Bone marrow (tissue), 2 donors: ENCODE results near the gene CCDC71L.
"Not testable (repeated sequence)": the region's sequence is repeated elsewhere in the genome, so short reads cannot be mapped to it uniquely, and the experiment has no call there.

Experiments used
- DNase-seq, 2 donors: peaks; one replicate each; lab custom pipeline; 2025; lab: John Stamatoyannopoulos, UW

The CCDC71L gene

GRCh38 chr7:106660862-106661720 lies at the start of gene CCDC71L:
TSS of gene CCDC71L (minus strand) at chr7:106661158. CDS start at chr7:106660896, 262 bp downstream.
- DNase-seq = peak; percentile 76 to 88

DNA sequence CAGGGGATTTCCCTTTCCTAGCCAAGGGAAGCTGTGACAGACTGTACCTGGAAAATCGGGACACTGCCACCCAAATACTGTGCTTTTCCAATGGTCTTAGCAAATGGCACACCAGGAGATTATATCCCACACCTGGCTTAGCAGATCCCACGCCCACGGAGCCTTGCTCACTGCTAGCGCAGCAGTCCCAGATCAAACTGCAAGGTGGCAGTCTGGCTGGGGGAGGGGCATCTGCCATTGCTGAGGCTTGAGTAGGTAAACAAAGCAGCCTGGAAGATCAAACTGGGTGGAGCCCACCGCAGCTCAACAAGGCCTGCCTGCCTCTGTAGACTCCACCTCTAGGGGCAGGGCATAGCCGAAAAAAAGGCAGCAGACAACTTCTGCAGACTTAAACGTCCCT lies 48.6 kb upstream of the CCDC71L start:
- DNase-seq = not testable (repeated sequence)

GRCh38 chr7:106704000-106704840 lies 43.3 kb upstream of the CCDC71L start:
- no peak for DNase-seq

DNA sequence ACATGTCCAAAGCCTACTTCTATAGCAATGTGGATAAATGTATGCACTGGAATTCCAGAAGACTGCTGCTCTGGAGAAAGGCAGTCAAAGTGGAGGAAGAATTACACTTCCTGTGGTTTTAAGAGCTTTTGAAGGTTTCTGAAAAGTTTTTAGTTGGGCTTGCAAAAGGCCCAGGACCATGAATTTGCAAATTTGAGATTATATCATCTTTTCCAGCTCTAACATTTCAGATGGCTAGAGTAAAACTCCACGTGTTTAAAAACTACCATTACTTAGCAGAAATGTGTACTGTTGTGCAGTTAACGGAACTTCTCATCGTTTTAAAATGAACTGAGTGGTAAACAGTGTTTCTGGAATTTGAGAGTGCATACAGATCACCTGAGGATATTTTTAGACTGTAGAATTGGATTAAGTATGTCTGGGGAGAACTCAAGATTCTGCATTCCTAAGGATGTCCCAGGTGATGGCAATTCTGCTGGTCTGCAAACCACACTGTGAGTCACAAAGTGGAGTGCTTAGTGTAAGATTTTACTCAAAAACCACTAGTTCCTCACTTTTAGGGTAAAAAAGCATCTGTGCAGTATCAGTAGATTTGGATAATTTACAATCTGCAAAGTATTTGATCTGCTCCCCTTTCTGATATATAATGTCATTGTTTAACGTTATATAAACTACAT lies 32.9 kb upstream of the CCDC71L start:
- DNase-seq = peak in 1 of 2 donors; percentile 18

GRCh38 chr7:106692450-106693051 lies 31.6 kb upstream of the CCDC71L start:
- no peak for DNase-seq

- DNase-seq = not testable (repeated sequence)
Observed at GRCh38 chr7:106688161-106688560, 27.2 kb upstream of the CCDC71L start.

DNA sequence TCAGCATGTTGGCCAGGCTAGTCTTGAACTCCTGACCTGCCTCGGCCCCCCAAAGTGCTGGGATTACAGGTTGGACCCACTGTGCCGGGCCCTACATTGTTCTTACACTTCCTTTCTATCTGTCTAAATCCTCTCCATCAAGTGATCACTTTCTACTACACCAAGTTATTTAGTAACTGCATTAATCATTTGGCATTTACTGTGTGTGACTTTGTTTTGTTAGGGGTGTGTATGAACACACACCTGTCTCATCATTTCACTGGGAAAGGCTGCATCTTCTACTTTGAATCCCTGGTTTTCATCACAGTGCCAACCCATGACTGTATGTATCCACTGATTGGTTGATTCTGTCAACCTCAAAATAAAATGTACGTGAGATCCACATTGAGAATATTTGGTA lies 23.0 kb upstream of the CCDC71L start:
- no peak for DNase-seq

- no peak for DNase-seq
Observed at GRCh38 chr7:106681815-106682495, 21.0 kb upstream of the CCDC71L start.

DNA sequence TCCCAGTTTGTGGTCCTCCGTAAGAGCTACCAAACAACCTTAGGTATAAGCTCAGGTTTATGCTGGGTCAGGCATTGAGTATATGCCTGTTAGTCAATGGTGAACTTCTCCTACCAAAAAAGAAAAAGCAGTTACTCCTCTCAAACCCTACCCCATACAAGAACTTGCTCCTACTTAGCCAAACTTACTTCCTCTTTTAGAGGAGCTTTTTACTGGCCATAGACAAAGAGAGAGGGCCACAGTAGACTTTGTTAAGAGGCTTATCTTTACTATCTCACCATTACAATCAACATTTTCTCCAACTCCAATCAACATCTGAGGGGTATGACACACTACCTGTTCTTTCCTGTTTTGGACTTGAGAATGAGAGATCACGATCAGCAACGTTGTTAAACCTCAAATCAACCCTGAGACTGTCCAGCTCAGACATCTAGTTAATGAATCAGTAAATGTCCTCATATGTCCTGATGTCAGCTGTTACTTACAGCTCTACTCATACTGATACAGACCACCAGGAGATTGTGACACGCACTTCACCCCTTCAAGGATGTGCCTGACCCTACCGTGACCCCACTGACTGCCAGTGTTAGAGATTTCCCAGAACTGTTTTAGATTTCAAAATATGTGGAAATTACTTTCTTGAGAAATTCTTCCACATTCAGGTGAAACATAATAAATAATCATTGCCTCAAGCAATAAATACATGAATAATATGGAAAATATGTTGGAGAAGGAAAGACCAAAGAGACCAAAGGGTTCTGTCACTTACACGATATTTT lies 18.4 kb upstream of the CCDC71L start:
- peak in 1 of 2 donors; percentile 83 for DNase-seq

DNA sequence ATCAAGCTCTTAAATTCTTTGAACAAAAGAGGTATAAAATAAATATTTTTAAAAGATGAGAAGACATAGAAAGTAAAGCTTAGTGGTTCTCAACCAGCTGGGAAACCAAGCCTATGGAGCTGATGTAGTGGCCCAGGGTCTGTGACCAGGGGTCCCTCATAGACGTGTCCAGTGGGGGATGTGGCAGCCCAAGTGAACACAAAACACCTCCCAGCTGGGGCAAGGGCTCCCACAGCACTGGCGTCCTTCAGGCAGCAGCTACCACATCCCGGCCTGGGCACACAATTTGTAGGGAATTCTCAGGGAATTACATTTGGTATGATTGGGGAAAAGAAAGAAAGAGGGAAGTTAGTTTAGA lies 17.8 kb upstream of the CCDC71L start:
- DNase-seq = no peak

GRCh38 chr7:106676506-106676905 lies 15.5 kb upstream of the CCDC71L start:
- not testable (repeated sequence) for DNase-seq

GRCh38 chr7:106673688-106674087 lies 12.7 kb upstream of the CCDC71L start:
- DNase-seq = not testable (repeated sequence)

- not testable (repeated sequence) for DNase-seq
Observed at GRCh38 chr7:106671930-106672329, 11.0 kb upstream of the CCDC71L start.

DNA sequence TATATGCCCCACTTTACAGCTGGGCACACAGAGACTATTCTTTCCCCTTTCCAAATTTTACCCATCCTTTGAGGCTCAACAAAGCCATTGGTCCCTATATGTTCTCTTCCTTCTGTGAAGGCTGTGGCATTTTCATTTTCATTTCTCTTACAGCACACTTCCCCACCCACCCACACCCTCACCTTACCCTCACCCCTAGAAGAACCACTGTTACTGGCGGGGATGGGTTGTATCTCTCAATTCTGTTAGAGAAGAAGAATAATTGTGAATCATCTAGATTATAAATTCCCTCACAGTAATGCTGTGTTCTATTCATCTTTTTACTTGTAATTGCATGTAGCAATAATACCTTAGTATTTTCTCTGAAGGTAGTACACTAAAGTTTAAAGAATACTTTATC lies 10.2 kb upstream of the CCDC71L start:
- no peak for DNase-seq

DNA sequence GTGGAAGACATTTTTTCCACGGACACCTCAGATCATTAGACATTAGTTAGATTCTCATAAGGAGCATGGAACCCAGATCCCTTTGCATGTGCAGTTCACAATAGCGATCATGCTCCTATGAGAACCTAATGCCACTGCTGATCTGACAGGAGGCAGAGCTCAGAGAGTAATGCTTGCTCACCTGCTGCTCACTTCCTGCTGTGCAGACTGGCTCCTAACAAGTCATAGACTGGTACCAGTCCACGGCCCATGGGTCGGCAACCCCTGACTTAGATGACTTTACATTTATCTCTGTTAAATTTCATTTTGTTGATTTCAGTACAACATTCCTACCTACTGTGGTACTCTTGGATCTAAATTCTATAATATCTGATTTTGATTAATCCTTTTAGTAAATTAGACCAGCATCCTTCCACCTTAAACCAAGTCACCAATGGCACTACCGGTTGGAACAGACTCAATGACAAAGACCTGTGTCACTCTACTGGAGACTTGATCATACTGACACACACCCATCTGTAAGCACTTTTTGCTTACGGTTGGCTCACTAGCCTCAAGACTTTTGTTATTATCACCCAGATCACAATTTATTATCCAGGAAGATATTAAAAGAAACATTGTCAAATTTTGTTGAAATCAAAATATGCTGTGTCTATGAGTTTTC lies 8.0 kb upstream of the CCDC71L start:
- no peak for DNase-seq

GRCh38 chr7:106666353-106666752 lies 5.4 kb upstream of the CCDC71L start:
- DNase-seq = no peak

- DNase-seq = no peak
Observed at GRCh38 chr7:106664343-106664742, 3.4 kb upstream of the CCDC71L start.

DNA sequence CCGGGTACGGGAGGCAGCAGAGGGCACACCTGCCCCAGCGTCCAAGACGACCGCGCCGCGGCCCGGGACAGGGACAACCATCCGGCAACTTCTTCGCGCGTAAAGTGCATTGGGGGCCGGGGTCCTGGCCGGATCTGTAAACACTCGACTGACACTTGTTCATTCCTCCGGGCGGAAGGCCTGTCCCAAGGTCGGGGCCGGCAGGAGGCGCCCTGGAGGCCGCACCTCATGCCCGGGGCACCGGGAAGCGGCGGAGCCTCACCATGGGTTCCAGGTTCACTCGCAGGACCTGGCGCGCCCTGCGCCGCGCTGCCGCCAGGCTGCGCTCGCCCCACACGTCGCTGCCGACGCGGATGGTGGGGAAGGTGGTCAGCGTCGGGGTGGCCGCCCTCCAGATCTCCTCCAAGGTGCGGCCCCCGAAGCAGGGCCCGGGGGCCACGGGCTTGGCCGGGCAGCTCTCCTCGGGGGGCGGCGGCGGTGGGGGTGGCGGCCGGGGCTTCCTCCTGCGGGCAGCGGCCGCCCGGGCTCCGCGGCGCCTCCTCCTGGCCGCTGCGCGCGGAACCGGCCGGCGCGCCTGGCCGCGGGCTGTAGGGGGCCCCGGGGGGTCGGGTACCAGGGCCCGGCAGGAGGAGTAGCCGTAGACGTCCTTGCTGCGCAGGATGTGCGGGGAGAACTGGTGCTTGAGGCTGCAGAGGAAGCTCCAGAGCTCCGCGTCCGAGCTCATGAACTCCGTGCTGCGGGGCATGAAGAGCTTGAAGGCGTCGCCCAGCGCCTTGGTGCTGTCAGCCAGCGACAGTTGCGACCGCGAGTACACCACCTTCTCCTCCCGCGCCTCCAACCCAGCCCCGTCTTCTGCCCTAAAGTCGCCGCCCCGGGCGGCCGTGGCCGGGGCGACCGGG lies 746 bp downstream of the CCDC71L start:
- peak; percentile 42 to 71 for DNase-seq
